GM10266 (cell line): ENCODE results near the gene EXOC4.

Experiments
- DNase-seq: peaks from one replicate; pipeline ENCODE4 v3.0.0; 2012; ENCODE audit errors: extremely low spot score
- TF ChIP-seq, protein P1 (sequence below): IDR thresholded peaks from 2 replicates; pipeline ENCODE4 v1.5.1; 2012; ENCODE audit warnings: mild to moderate bottlenecking, low read depth; ENCODE audit not compliant: control insufficient read depth, insufficient read depth; ENCODE audit errors: missing control alignments

Gene EXOC4

GRCh38 chr7:133947458-133948254 lies 694.8 kb downstream of the EXOC4 start:
- TF ChIP-seq, protein P1, sequence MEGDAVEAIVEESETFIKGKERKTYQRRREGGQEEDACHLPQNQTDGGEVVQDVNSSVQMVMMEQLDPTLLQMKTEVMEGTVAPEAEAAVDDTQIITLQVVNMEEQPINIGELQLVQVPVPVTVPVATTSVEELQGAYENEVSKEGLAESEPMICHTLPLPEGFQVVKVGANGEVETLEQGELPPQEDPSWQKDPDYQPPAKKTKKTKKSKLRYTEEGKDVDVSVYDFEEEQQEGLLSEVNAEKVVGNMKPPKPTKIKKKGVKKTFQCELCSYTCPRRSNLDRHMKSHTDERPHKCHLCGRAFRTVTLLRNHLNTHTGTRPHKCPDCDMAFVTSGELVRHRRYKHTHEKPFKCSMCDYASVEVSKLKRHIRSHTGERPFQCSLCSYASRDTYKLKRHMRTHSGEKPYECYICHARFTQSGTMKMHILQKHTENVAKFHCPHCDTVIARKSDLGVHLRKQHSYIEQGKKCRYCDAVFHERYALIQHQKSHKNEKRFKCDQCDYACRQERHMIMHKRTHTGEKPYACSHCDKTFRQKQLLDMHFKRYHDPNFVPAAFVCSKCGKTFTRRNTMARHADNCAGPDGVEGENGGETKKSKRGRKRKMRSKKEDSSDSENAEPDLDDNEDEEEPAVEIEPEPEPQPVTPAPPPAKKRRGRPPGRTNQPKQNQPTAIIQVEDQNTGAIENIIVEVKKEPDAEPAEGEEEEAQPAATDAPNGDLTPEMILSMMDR = no peak
- no peak for DNase-seq

DNA sequence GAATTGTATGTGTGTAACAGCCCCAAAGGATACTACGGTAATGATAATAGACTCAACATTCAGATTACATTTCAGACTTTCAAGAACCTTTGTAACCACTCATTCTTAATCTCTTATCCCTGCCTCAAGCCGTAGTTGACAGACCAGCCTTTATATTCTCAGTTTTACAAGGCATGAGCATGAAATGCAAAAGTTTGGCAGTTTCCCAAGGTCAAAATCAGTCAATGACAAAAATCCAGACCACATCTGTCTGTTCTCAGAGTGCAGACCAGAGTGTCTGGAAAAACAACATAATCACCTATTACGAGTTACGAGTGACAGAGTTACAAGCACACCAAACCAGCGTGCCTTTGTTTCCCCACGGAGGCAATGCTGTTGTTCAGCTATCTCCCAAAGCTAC lies 695.7 kb downstream of the EXOC4 start:
- DNase-seq = no peak
- TF ChIP-seq, protein P1 = no peak

- DNase-seq = no peak
- TF ChIP-seq, protein P1 = no peak
These were observed 698.0 kb downstream of the EXOC4 start for GRCh38 chr7:133950855-133951254.

DNA sequence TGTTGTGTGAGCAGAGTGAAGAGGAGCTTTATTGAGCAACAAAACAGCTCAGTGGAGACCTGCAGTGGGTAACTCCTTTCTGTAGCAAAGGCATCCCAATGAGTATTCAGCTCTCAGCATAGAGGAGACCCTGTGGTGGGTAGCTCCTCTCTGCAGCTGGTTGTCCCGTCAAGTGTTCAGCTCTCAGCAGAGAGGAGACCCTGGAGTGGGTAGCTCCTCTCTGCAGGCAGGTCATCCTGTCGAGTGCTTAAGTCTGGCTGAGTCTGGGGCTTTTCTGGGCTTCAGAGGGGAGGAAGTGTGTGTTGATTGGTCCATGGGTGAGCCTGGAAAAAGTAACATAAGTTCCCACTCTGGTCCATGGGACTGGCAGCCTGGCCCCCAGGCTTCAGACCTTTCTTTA lies 702.3 kb downstream of the EXOC4 start:
- TF ChIP-seq, protein P1 = no peak
- no peak for DNase-seq

DNA sequence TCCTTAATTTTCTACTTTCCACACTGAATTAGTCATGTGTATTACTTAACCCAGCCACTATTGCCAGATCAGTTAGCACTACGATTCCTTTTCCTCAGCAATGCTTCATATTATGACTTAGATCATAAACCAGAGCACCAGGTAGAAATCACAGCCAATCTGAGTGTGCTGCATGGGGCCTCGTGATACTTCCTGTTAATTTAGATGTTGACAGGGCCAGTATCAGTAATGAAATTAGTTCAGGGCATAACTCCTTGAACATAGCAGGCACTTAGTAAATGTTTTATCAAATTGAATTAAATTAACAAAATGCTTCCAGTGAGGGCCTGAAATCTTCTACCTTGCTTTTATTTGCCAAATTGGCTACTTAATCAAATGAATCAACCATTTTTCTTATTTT lies 705.0 kb downstream of the EXOC4 start:
- DNase-seq = no peak
- TF ChIP-seq, protein P1 = no peak

- TF ChIP-seq, protein P1 = no peak
- DNase-seq = no peak
These were observed 705.9 kb downstream of the EXOC4 start for GRCh38 chr7:133958822-133959221.

DNA sequence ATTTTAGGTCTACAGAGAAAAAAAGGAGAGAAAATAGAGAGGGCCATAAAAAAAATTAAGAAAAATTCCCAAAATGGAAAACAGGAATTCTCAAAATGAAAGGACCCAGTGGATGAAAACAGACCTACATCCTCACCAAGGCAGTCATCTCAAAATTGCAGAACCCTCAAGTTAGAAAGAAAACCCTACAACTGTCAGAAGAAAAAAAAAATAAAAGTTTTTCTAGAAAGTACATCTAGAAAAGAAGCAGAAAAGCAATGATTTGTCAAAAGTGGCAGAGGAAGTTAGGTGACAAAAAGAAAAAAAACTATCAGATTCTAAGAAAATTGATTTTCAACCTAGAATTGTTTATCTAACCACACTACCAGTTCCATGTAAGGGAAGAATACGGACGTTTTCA lies 706.6 kb downstream of the EXOC4 start:
- TF ChIP-seq, protein P1 = no peak
- no peak for DNase-seq
